Fibroblast of the conjunctiva (primary cell): ENCODE data around the gene SYT2.
"Not testable (repeated sequence)": the region's sequence is repeated elsewhere in the genome, so short reads cannot be mapped to it uniquely, and the experiment has no call there.

ENCODE experiments used
- DNase-seq: peaks from one replicate; pipeline ENCODE4 v3.0.0-alpha.2; 2010; ENCODE audit warnings: low read depth

SYT2 gene

GRCh38 chr1:202642619-202643291 lies 67.5 kb downstream of the SYT2 start:
- DNase-seq = no peak

GRCh38 chr1:202642212-202642611 lies 68.0 kb downstream of the SYT2 start:
- no peak for DNase-seq

- DNase-seq = no peak
Observed at GRCh38 chr1:202639500-202639899, 70.8 kb downstream of the SYT2 start.

- not testable (repeated sequence) for DNase-seq
Observed at GRCh38 chr1:202638701-202639305, 71.5 kb downstream of the SYT2 start.

- no peak for DNase-seq
Observed at GRCh38 chr1:202638019-202638700, 72.1 kb downstream of the SYT2 start.

- DNase-seq = not testable (repeated sequence)
Observed at GRCh38 chr1:202637321-202638018, 72.8 kb downstream of the SYT2 start.

GRCh38 chr1:202636171-202636570 lies 74.1 kb downstream of the SYT2 start:
- DNase-seq = not testable (repeated sequence)

GRCh38 chr1:202632241-202632640 lies 78.0 kb downstream of the SYT2 start:
- DNase-seq = no peak

GRCh38 chr1:202631076-202631923 lies 79.0 kb downstream of the SYT2 start:
- no peak for DNase-seq

GRCh38 chr1:202630541-202630940 lies 79.7 kb downstream of the SYT2 start:
- no peak for DNase-seq

GRCh38 chr1:202630096-202630495 lies 80.2 kb downstream of the SYT2 start:
- not testable (repeated sequence) for DNase-seq

- not testable (repeated sequence) for DNase-seq
Observed at GRCh38 chr1:202629257-202629811, 80.9 kb downstream of the SYT2 start.

- no peak for DNase-seq
Observed at GRCh38 chr1:202628646-202629215, 81.5 kb downstream of the SYT2 start.

- DNase-seq = no peak
Observed at GRCh38 chr1:202627841-202628565, 82.3 kb downstream of the SYT2 start.

GRCh38 chr1:202627036-202627435 lies 83.2 kb downstream of the SYT2 start:
- DNase-seq = not testable (repeated sequence)

- DNase-seq = peak; percentile 39
Observed at GRCh38 chr1:202625416-202626360, 84.6 kb downstream of the SYT2 start.

- DNase-seq = no peak
Observed at GRCh38 chr1:202624781-202625108, 85.5 kb downstream of the SYT2 start.

GRCh38 chr1:202624088-202624780 lies 86.0 kb downstream of the SYT2 start:
- DNase-seq = no peak

GRCh38 chr1:202623476-202623875 lies 86.8 kb downstream of the SYT2 start:
- DNase-seq = not testable (repeated sequence)
